Activated naive CD8-positive, alpha-beta T cell treated with anti-CD3 and anti-CD28 coated beads, Interleukin-2, amount 50 U/mL, for 24 hours (primary cell): ENCODE data around the gene SLC39A10.
"Not testable (repeated sequence)": the region's sequence is repeated elsewhere in the genome, so short reads cannot be mapped to it uniquely, and the experiment has no call there.

Source experiments
- ATAC-seq: fragments of 150-1000 bp; cut with Tn5 transposase; one replicate; pipeline ENCODE4 v1.10.0; 2021
- DNase-seq: peaks from one replicate; pipeline ENCODE4 v3.0.0; 2021
- H3K27ac Mint-ChIP-seq: one replicate; pipeline ENCODE4 v1.8.0; 2021; ENCODE audit warnings: mild to moderate bottlenecking, mixed read lengths
- H3K27me3 Mint-ChIP-seq: one replicate; pipeline ENCODE4 v1.8.0; 2021; ENCODE audit warnings: mixed read lengths
- H3K36me3 Mint-ChIP-seq: one replicate; pipeline ENCODE4 v1.8.0; 2021; ENCODE audit warnings: low read depth, mixed read lengths
- H3K4me1 Mint-ChIP-seq: one replicate; pipeline ENCODE4 v1.8.0; 2021; ENCODE audit warnings: mixed read lengths
- H3K4me3 Mint-ChIP-seq: one replicate; pipeline ENCODE4 v1.8.0; 2021; ENCODE audit warnings: mild to moderate bottlenecking, moderate library complexity, mixed read lengths
- H3K9me3 Mint-ChIP-seq: one replicate; pipeline ENCODE4 v1.8.0; 2021; ENCODE audit warnings: mixed read lengths

The SLC39A10 gene

DNA sequence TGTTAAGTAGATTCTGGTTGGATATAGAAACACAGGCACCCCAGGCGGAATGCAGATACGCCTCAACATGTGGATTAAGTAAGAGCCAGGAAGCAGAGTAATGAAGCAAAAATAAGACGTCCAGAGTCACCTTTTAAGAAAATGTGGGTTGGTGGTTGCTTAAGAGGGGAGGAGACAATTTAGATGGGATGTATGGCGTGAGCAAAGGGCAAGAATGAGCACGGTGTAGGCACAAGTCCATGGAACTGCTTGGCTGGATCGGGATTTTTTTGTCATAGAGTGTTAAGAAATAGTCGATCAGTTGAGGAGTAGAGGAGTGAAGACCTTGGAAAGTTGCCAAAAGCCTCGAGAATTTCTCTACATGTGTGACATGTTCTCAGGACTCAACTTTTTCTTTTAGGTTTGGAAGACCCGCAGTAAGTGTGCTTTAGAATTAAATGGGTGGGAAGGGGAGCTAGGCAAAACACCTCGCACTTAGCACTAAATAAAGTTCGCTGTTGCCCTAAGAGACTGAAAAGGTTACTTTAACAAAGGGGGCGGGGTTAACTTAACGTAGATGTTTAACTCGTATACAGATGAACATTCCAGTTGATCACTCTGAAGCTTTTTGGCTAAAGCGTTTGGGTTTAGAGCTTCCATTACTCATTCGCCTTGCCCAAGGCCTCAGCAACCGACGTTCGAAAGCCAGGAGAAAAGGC is 716 bp upstream of the SLC39A10 start:
- peak overlapping the region; percentile 96 for H3K4me3 Mint-ChIP-seq
- H3K9me3 Mint-ChIP-seq: no peaks in the 10 kb centered on the region
- H3K27me3 Mint-ChIP-seq: peaks cover 4% of the 10 kb centered on the region
- DNase-seq: no peak
- peaks cover 40% of the 10 kb centered on the region for H3K4me1 Mint-ChIP-seq
- peaks cover 25% of the 10 kb centered on the region for H3K36me3 Mint-ChIP-seq
- H3K27ac Mint-ChIP-seq: peak overlapping the region; percentile 98
- peak; percentile 47 for ATAC-seq

DNA sequence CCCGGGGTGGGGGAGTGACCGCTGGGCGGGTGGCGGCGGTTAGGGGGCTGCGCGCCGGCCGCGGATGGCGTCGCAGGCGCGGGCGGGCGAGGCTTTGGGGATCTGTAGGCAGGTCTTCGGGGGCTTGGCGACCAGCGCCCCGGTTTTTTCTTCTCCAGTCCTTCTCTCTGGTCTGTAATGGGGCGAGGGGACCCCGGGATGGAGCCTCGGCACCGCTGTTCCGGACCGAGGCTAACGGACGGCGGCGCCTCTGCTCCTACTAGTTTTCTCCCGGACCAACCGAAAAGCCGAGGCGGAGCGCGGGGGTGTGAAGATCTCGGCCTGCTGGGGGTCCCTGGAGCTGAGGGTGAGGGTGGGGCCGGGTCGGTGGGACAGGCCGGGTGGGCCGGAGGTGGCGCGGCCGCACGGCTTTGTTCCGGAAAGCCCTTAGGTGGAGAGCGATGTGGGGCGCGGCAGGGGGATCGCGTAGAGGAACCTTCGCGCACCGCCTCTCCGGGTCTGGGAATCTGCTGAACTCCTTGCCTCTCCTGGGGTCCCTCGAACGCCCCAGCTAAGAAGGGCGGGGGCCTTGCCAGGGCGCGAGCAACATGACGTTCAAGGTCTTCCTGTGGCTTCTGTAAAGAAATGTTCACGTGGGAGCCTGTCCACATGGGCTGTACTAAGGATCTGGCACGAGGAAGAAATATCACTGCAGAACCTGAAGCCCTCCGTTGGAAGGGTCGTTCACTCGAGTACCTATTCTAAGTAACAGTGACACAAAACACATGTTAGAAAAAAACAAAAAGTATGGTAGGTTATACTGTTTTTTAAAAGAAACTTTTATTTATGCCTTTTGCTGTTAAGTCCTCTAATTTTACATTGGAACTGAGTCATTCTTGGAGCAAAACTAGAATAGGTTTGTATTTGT is 861 bp downstream of the SLC39A10 start:
- H3K27me3 Mint-ChIP-seq: peaks cover 4% of the 10 kb centered on the region
- peaks cover 50% of the 10 kb centered on the region for H3K4me1 Mint-ChIP-seq
- DNase-seq (peak; percentile 73), ATAC-seq (peak; percentile 39)
- H3K4me3 Mint-ChIP-seq: peak overlapping the region; percentile 96
- peaks cover 25% of the 10 kb centered on the region for H3K36me3 Mint-ChIP-seq
- no peaks in the 10 kb centered on the region for H3K9me3 Mint-ChIP-seq
- peak overlapping the region; percentile 99 for H3K27ac Mint-ChIP-seq

DNA sequence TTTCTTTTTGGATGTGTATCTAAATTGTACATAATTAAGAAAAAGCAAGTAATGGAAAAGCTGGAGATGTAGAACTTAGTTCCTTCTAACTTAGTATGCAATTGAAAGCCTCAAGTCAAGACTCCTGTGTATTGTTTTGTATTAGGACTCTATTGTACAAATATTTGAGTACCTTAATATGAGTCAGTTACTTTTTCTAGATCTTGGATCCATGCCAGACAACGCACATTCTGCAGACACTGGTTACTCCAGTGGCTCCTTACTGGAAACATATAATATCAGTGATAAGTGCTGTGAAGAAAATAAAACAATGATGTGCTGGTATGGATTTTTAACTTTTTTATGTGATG is 1.5 kb downstream of the SLC39A10 start:
- Mint-ChIP-seq H3K36me3 (peaks cover 25% of the 10 kb centered on the region), H3K27ac (peak overlapping the region; percentile 99), H3K9me3 (no peaks in the 10 kb centered on the region), H3K4me3 (peak overlapping the region; percentile 96), H3K27me3 (peaks cover 4% of the 10 kb centered on the region), H3K4me1 (peaks cover 53% of the 10 kb centered on the region)
- ATAC-seq (no peak), DNase-seq (no peak)

GRCh38 chr2:195659114-195659513 is 2.1 kb downstream of the SLC39A10 start:
- no peaks in the 10 kb centered on the region for H3K9me3 Mint-ChIP-seq
- DNase-seq: no peak
- H3K4me1 Mint-ChIP-seq: peaks cover 55% of the 10 kb centered on the region
- peak overlapping the region; percentile 99 for H3K27ac Mint-ChIP-seq
- ATAC-seq: no peak
- H3K27me3 Mint-ChIP-seq: peaks cover 4% of the 10 kb centered on the region
- H3K36me3 Mint-ChIP-seq: peaks cover 25% of the 10 kb centered on the region
- H3K4me3 Mint-ChIP-seq: peak overlapping the region; percentile 96

DNA sequence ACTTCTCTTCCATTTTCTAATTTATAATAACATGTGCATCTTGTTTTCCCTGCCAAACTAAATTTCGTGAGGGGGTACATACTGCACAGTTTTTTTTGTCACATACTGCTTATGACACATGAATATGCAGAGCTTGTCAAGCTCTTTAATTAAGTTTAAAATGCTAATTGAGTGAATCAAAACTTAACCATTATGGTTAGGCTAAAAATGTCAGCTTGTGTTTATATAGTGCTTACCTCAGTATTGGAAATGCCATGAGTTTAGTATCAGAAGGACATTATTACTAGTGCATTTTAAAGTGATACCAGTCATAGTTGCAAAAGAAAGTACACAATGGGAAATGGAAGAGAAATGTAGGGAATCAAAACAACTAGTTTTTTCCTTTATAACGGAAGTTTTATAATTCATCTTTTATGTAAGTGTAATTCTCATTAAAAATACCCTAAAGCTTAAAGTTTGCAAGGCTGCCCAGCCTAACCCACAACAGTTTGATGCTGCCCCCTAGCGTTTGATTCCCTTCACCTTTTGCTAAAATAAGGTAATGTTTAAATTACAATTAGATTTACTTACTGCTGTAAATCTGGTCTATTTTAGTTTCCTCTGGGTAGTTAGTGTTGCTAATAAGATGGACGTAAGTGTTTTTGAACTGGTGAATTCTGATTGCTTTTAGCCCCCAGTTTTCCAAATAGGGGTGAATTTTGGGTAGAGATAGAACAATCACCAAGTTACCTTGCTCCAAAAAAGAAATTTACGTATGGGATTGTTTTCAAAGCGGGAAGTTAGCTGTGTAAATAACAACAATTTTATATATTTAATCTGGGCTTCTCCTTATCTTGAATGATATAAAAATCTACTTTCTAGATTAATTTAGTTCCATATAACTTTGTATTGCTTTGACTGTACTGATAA is 3.2 kb downstream of the SLC39A10 start:
- H3K36me3 Mint-ChIP-seq: peaks cover 25% of the 10 kb centered on the region
- ATAC-seq: peak; percentile 41
- DNase-seq: peak; percentile 78
- peaks cover 4% of the 10 kb centered on the region for H3K27me3 Mint-ChIP-seq
- no peaks in the 10 kb centered on the region for H3K9me3 Mint-ChIP-seq
- peak overlapping the region; percentile 96 for H3K4me3 Mint-ChIP-seq
- H3K4me1 Mint-ChIP-seq: peaks cover 58% of the 10 kb centered on the region
- peak overlapping the region; percentile 99 for H3K27ac Mint-ChIP-seq

DNA sequence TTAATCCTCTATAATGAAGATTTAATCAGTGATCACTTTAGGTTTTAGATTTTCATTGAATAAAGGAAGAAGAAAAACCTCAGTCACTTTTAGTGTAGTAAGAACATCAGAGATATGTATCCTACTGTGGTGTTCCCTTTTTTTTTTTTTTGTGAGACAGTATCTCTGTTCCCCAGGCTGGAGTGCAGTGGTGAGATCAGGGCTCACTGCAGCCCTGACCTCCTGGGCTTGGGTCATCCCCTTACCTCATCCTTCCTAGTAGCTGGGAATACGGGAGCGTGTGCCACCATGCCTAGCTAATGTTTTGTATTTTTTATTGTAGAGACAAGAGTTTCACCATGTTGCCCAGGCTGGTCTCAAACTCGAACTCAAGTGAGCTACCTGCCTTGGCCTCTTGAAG is 5.1 kb downstream of the SLC39A10 start:
- H3K4me3 Mint-ChIP-seq: no peak overlapping the region
- ATAC-seq: no peak

DNA sequence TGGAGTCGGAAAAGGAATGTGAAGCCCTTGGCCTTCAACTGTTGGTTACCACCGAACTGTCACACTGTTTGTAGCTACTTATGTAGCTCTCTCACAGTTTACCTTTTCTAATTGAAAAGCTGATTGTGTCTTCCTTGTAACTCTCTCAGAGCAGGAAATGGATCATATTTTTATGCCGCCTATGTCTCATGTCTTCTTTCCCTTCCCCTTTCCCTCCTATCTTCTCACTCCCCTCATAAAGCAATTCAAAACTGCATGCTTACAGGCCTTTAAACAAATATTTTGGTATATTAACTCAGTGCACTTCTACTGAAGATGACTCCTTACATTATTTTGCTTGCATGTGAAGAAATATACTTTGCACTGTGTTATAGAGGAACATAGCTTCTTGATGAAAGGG is 6.0 kb downstream of the SLC39A10 start:
- H3K9me3 Mint-ChIP-seq: no peaks in the 10 kb centered on the region
- H3K36me3 Mint-ChIP-seq: peaks cover 22% of the 10 kb centered on the region
- no peak for DNase-seq
- peak overlapping the region; percentile 24 for H3K27ac Mint-ChIP-seq
- no peak for ATAC-seq
- H3K27me3 Mint-ChIP-seq: peaks cover 1% of the 10 kb centered on the region
- no peak overlapping the region for H3K4me3 Mint-ChIP-seq
- H3K4me1 Mint-ChIP-seq: peaks cover 70% of the 10 kb centered on the region

More for the DNA sequence above, 5.1 kb downstream of the SLC39A10 start:
- no peaks in the 10 kb centered on the region for H3K9me3 Mint-ChIP-seq
- DNase-seq: no peak
- peaks cover 2% of the 10 kb centered on the region for H3K27me3 Mint-ChIP-seq
- H3K27ac Mint-ChIP-seq: peak overlapping the region; percentile 77
- peaks cover 64% of the 10 kb centered on the region for H3K4me1 Mint-ChIP-seq
- peaks cover 23% of the 10 kb centered on the region for H3K36me3 Mint-ChIP-seq

DNA sequence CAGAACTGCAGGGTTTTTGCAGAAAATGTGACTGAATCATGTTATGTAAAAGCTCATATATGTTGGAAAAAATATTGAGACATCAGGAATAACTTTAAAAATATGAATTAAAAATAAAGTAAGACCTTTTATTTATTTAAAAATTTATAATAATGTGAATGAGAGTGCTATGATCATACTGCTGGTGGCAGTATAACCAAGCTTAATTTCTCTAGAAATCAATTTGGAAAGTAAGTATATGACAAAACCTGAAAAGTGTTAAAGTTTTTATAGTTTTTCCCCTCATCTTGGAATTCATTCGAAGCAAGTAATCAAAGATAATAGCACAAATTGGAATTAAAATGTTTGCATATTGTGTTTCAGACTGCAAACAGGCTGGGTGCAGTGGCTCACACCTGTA is 7.5 kb downstream of the SLC39A10 start:
- H3K27ac Mint-ChIP-seq: no peak overlapping the region
- H3K4me3 Mint-ChIP-seq: no peak overlapping the region

DNA sequence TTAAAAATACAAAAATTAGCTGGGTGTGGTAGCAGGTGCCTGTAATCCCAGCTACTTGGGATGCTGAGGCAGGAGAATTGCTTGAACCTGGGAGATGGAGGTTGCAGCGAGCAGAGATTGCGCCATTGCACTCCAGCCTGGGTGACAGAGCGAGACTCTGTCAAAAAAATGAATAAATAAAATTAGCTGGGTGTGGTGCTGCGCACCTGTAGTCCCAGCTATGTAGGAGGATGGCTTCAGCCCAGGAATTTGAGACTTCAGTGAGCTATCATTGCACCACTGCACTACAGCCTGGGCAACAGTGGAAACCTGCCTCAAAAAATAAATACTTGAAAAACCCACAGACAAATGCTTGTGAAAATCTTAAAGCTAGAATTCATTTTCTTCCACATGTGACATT is 8.1 kb downstream of the SLC39A10 start:
- H3K36me3 Mint-ChIP-seq, H3K27me3 Mint-ChIP-seq, H3K9me3 Mint-ChIP-seq, ATAC-seq, H3K27ac Mint-ChIP-seq, H3K4me3 Mint-ChIP-seq, DNase-seq: not testable (repeated sequence)
- peaks cover 61% of the 10 kb centered on the region for H3K4me1 Mint-ChIP-seq

More for the DNA sequence above, 7.5 kb downstream of the SLC39A10 start:
- H3K9me3 Mint-ChIP-seq: no peaks in the 10 kb centered on the region
- DNase-seq (no peak), ATAC-seq (no peak)
- H3K36me3 Mint-ChIP-seq: peaks cover 6% of the 10 kb centered on the region
- peaks cover 67% of the 10 kb centered on the region for H3K4me1 Mint-ChIP-seq
- H3K27me3 Mint-ChIP-seq: no peaks in the 10 kb centered on the region

- H3K27me3 Mint-ChIP-seq: no peaks in the 10 kb centered on the region
- no peak for DNase-seq
- peaks cover 57% of the 10 kb centered on the region for H3K4me1 Mint-ChIP-seq
- H3K27ac Mint-ChIP-seq: peak overlapping the region; percentile 61
- no peak overlapping the region for H3K4me3 Mint-ChIP-seq
- no peaks in the 10 kb centered on the region for H3K36me3 Mint-ChIP-seq
- ATAC-seq: no peak
- H3K9me3 Mint-ChIP-seq: no peaks in the 10 kb centered on the region
Observed at GRCh38 chr2:195666113-195666712, 9.2 kb downstream of the SLC39A10 start.

GRCh38 chr2:195667974-195668373 is 10.9 kb downstream of the SLC39A10 start:
- no peaks in the 10 kb centered on the region for H3K27me3 Mint-ChIP-seq
- H3K4me1 Mint-ChIP-seq: peaks cover 43% of the 10 kb centered on the region
- no peak for DNase-seq
- H3K4me3 Mint-ChIP-seq: no peak overlapping the region
- no peak for ATAC-seq
- no peaks in the 10 kb centered on the region for H3K9me3 Mint-ChIP-seq
- H3K36me3 Mint-ChIP-seq: peaks cover 4% of the 10 kb centered on the region
- H3K27ac Mint-ChIP-seq: no peak overlapping the region

DNA sequence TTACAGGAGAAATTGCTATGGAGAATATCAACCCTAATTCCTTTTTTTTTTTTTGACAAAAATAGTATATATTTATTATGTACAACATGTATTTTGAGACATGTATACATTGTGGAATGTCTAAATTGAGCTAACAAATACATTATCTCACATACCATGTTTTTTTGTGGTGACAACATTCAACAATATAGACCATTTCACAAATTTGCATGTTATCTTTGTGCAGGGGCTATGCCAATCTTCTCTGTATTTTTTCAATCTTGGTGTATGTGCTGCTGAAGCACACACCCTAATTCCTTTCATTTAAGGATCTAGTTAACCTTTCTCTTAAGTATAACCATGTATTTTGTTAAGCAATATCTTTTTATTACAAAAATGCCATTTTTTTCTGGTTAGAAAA is 13.2 kb downstream of the SLC39A10 start:
- no peaks in the 10 kb centered on the region for H3K9me3 Mint-ChIP-seq
- ATAC-seq (no peak), DNase-seq (no peak)
- no peak overlapping the region for H3K27ac Mint-ChIP-seq
- no peak overlapping the region for H3K4me3 Mint-ChIP-seq
- peaks cover 6% of the 10 kb centered on the region for H3K36me3 Mint-ChIP-seq
- no peaks in the 10 kb centered on the region for H3K27me3 Mint-ChIP-seq
- peaks cover 36% of the 10 kb centered on the region for H3K4me1 Mint-ChIP-seq

DNA sequence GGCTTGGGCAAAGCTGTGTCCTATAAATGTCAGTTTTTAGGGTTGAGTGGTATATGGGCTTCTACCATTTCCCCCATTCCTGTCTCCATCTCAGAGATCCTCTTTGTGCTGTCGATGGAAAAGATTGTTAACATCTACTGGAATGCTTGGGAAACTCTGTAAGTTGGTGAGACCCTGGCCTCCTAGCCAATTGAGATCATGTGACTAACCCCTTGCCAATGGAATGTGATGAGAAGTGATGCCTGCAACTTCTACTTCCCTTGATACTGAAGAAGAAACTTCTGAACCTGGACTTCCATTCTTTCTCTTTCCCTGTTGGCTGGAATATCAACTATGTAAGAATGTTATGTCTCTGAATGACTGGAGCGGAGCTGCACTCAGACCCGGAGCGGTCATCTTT is 14.5 kb downstream of the SLC39A10 start:
- DNase-seq: no peak
- Mint-ChIP-seq H3K4me3 (no peak overlapping the region), H3K36me3 (peaks cover 6% of the 10 kb centered on the region), H3K27ac (no peak overlapping the region), H3K4me1 (peaks cover 27% of the 10 kb centered on the region), H3K9me3 (no peaks in the 10 kb centered on the region), H3K27me3 (no peaks in the 10 kb centered on the region)
- no peak for ATAC-seq

DNA sequence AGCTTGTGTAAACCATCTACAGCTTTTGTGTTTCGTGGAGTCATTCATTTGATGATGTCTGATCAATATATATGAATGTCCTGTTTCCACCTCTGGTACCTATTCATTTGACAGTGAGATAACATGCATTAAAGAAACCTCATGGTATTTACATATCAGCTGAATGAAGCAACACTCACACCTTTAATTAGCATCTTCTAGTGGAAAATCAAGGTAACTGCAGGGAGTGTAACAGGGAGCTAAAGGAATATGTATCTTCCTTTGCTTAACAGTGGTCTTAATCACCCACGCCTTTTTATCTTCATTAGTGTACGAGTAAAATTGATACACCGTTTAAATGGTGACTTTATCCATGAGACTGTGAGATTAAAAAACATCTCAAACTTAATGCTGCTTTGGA is 15.6 kb downstream of the SLC39A10 start:
- Mint-ChIP-seq H3K4me1 (peaks cover 24% of the 10 kb centered on the region), H3K27me3 (no peaks in the 10 kb centered on the region), H3K27ac (no peak overlapping the region), H3K9me3 (no peaks in the 10 kb centered on the region), H3K4me3 (no peak overlapping the region), H3K36me3 (peaks cover 9% of the 10 kb centered on the region)
- DNase-seq (no peak), ATAC-seq (no peak)
